K562 (cell line): ENCODE measurements around the gene AAR2.

Experiments used
- SUPT5H ChIP-seq: fragments of 450-650 bp; IDR thresholded peaks from 2 replicates; pipeline ENCODE4 v1.6.1; 2016
- TAF1 ChIP-seq: IDR thresholded peaks from 2 replicates; pipeline ENCODE4 v1.6.1; 2011; ENCODE audit warnings: mild to moderate bottlenecking, low read length, moderate library complexity; ENCODE audit not compliant: insufficient read depth, control insufficient read depth, severe bottlenecking; ENCODE audit errors: extremely low read depth
- TRIM28 ChIP-seq: fragments of 450-650 bp; IDR thresholded peaks from 2 replicates; pipeline ENCODE4 v1.6.1; 2017
- TF ChIP-seq, protein P1 (sequence below), 3 experiments: IDR thresholded peaks in 2 of 3; conservative IDR thresholded peaks in 1 of 3; 2 replicates each; pipeline ENCODE4 v1.5.1; 2011 to 2012; ENCODE audit warnings: low read length in 3 of 3, mild to moderate bottlenecking in 3 of 3, control low read depth in 2 of 3, improper control_type of control experiment in 1 of 3, inconsistent platforms in 1 of 3, low read depth in 1 of 3, mixed read lengths in 1 of 3, moderate library complexity in 1 of 3; ENCODE audit not compliant: insufficient read depth in 2 of 3

DNA sequence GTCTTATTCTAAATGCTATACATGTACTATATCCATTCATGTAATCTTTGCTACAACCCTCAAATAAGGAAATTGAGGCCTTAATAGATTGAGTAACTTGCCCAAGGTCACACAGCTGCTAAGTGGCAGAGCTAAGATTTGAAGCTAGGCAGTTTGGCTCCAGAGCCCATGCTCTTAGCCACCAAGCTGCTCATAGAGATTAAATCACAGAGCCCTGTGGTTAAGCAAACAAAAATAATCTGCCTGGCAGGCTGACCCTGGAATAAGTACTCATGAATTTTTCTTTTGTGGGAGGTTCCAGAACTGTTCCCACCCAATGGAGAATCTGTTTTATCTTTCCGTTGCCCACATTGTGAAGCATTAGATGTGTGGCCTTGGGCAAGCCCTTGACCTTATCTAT, 7.4 kb downstream of the AAR2 start:
- TF ChIP-seq, protein P1, sequence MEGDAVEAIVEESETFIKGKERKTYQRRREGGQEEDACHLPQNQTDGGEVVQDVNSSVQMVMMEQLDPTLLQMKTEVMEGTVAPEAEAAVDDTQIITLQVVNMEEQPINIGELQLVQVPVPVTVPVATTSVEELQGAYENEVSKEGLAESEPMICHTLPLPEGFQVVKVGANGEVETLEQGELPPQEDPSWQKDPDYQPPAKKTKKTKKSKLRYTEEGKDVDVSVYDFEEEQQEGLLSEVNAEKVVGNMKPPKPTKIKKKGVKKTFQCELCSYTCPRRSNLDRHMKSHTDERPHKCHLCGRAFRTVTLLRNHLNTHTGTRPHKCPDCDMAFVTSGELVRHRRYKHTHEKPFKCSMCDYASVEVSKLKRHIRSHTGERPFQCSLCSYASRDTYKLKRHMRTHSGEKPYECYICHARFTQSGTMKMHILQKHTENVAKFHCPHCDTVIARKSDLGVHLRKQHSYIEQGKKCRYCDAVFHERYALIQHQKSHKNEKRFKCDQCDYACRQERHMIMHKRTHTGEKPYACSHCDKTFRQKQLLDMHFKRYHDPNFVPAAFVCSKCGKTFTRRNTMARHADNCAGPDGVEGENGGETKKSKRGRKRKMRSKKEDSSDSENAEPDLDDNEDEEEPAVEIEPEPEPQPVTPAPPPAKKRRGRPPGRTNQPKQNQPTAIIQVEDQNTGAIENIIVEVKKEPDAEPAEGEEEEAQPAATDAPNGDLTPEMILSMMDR (IDR thresholded peaks at IDR 0.05 in 2 of 3, conservative IDR thresholded peaks at IDR 0.05 in 1 of 3; ENCODE audit: insufficient read depth in 2 of 3, low read depth in 1 of 3, low read length in 3 of 3): no peak
- TF ChIP-seq TAF1 (no peak), TRIM28 (no peak), SUPT5H (no peak)
